ENCODE data around the gene ARNT2.

DNA sequence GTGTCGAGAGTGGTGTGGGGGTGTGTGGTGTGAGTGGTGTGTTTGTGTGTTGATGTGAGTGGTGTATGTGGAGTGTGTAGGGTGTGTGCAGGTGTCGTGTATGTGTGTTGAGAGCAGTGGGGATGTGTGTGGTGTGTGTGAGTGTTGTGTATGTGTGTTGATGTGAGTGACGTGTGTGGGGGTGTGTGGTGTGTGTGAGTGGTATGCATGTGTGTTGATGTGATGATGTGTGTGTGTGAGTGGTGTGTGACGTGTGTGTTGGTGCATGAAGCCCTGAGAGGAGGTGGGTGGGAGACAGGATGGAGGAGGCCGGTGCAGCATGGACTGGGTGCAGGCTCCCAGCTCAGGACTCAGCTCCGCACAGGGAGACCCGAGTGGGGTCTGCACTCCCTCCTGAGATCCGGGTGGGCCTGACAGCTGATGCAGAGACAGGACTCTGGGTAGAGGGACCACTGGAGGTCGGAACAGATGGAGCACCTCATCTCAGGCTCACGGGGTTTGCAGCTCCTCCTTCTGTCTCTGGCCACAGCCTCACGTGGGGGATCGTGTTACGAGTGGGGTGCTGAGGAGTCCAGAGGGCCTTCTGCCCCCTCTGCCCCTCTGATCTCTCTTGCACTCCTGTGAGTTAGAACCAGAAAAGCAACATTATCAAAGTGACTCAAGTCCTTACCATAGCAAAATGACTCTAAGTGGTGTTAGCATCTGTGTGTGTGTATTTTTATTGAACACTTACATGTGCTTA, 41.3 kb downstream of the ARNT2 start:
- no peak for TF ChIP-seq ATF2 (CRISPR knock-in tag; IDR thresholded peaks at IDR 0.05; ENCODE audit: borderline replicate concordance, low read depth)
- no peak for TF ChIP-seq CTCF (IDR thresholded peaks at IDR 0.05)
- TF ChIP-seq, protein P1, sequence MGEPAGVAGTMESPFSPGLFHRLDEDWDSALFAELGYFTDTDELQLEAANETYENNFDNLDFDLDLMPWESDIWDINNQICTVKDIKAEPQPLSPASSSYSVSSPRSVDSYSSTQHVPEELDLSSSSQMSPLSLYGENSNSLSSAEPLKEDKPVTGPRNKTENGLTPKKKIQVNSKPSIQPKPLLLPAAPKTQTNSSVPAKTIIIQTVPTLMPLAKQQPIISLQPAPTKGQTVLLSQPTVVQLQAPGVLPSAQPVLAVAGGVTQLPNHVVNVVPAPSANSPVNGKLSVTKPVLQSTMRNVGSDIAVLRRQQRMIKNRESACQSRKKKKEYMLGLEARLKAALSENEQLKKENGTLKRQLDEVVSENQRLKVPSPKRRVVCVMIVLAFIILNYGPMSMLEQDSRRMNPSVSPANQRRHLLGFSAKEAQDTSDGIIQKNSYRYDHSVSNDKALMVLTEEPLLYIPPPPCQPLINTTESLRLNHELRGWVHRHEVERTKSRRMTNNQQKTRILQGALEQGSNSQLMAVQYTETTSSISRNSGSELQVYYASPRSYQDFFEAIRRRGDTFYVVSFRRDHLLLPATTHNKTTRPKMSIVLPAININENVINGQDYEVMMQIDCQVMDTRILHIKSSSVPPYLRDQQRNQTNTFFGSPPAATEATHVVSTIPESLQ (CRISPR knock-in tag; IDR thresholded peaks at IDR 0.05), result no peak
- no peak for TF ChIP-seq FOXK1 (CRISPR knock-in tag; IDR thresholded peaks at IDR 0.05)
- no peak for TF ChIP-seq GABPB1 (CRISPR knock-in tag; IDR thresholded peaks at IDR 0.05)
- TF ChIP-seq FOXJ3 (CRISPR knock-in tag; IDR thresholded peaks at IDR 0.05; ENCODE audit: borderline replicate concordance), result no peak
- TF ChIP-seq, protein P2, sequence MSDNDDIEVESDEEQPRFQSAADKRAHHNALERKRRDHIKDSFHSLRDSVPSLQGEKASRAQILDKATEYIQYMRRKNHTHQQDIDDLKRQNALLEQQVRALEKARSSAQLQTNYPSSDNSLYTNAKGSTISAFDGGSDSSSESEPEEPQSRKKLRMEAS (CRISPR knock-in tag; IDR thresholded peaks at IDR 0.05), result no peak
- TF ChIP-seq ZNF425 (CRISPR knock-in tag; conservative IDR thresholded peaks at IDR 0.05), result no peak
- TF ChIP-seq AFF4 (CRISPR knock-in tag; IDR thresholded peaks at IDR 0.05; ENCODE audit: borderline replicate concordance), result no peak
- no peak for TF ChIP-seq ZBTB21 (CRISPR knock-in tag; IDR thresholded peaks at IDR 0.05; ENCODE audit: borderline replicate concordance)
- no peak for TF ChIP-seq ELF4 (CRISPR knock-in tag; IDR thresholded peaks at IDR 0.05; ENCODE audit: low read depth)
- no peak for TF ChIP-seq EMX1 (CRISPR knock-in tag; IDR thresholded peaks at IDR 0.05)
- no peak for TF ChIP-seq NR2C2 (CRISPR knock-in tag; IDR thresholded peaks at IDR 0.05)
- TF ChIP-seq MYBL2 (CRISPR knock-in tag; IDR thresholded peaks at IDR 0.05), result no peak
